Measurements from ENCODE around the gene LRRIQ1.
"Not testable (repeated sequence)": the region's sequence is repeated elsewhere in the genome, so short reads cannot be mapped to it uniquely, and the experiment has no call there.

The LRRIQ1 gene

DNA sequence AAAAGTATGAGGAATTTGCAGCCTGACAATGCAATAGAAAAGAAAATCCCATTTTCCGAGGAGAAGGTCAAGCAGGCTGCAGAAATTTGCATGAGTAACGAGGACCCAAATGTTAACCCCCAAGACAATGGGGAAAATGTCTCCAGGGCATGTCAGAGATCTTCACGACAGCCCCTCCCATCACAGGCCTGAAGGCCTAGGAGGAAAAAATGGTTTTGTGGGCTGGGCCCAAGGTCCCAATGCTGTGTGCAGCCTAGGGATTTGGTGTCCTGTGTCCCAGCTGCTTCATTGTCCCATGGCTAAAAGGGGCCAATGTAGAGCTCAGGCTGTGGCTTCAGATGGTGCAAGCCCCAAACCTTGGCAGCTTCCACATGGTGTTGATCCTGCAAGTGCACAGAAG lies 167.7 kb downstream of the LRRIQ1 start:
- DNase-seq (ENCODE audit: low read depth in 2 of 2), result not testable (repeated sequence)

DNA sequence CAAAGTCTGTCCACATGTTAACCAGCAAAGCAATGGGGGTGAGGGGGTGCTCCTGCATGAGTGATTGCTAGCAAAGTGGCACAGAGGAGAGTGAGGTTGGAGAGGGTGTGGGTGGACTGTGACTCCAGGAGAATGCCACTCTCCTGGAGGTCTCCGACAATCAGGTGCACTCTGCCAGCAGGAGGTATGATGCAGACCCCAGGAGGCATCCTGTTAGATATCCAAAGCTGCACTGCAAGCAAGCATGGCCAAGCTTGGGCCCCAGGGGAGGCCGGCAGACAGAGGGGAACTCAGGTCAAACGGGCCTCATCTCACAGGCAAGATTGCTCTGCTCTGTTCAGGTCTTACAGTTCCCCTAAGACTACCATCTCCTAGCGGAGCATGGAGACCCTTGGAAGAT lies 170.4 kb downstream of the LRRIQ1 start:
- DNase-seq (ENCODE audit: low read depth in 2 of 2), result no peak

DNA sequence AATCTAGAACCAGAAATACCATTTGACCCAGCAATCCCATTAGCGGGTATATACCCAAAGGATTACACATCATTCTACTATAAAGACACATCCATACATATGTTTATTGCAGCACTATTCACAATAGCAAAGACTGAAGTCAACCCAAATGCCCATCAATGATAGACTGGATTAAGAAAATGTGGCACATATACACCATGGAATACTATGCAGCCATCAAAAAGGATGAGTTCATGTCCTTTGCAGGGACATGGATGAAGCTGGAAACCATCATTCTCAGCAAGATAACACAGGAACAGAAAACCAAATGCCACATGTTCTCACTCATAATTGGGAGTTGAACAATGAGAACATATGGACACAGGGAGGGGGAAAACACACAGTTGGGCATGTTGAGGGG lies 188.2 kb downstream of the LRRIQ1 start:
- not testable (repeated sequence) for DNase-seq (ENCODE audit: low read depth in 2 of 2)

DNA sequence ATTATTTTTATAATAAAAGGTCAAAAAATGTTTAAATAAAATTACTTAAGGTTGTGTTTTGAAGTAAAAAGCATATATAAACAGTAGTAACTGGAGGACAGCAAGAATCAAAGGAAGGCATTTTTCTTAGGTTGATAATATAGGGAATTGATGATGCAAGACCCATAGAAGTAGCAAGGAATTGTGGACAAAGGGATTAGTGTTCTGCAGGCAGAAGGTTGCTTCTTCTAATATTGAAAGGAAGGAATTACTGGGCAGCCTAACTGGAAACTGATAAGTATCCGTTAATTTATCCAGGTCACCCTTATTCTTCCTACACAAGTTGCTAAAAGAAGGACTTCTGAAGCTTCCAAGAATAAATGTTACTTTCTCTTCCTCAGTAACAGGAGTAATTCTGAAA lies 189.3 kb downstream of the LRRIQ1 start:
- DNase-seq (ENCODE audit: low read depth in 2 of 2), result no peak

DNA sequence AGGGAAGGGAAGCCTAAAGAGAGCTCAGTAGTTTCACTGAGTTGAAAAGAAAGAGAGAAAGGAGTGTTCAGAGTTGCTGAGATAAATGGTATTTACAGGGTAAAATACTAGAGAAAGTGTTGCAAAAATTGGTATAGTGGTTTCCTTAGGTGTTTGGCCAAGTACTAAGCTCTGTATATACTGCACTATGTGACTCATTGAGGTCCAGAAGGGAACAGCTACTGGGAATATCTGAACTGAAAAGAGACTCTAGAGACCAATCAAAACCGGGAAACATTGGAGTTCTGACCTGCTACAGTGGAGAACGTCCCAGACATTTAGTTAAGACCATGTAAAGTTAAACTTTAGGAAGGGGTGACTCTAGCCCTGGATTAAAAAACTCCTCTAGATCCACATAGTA lies 201.2 kb downstream of the LRRIQ1 start:
- no peak for DNase-seq (ENCODE audit: low read depth in 2 of 2)

DNA sequence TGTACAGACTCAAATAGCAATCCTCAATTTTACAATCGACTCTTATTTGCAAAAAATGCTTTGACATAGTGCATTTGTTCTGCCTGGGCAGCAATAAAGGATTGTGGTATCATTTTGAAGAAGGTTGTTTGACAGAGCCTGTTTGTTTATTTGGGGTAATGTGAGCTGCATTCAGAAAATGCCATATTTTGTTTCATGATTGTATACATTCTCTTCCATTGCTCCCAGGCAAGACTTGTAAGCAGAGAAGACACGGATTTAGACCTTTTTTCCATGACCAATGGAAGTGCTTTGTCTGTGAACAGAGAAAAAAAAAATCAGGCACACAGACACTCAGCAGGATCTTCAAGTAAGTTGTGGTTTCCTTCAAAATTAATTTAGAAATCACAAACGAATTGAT lies 208.4 kb downstream of the LRRIQ1 start:
- no peak for DNase-seq (ENCODE audit: low read depth in 2 of 2)

DNA sequence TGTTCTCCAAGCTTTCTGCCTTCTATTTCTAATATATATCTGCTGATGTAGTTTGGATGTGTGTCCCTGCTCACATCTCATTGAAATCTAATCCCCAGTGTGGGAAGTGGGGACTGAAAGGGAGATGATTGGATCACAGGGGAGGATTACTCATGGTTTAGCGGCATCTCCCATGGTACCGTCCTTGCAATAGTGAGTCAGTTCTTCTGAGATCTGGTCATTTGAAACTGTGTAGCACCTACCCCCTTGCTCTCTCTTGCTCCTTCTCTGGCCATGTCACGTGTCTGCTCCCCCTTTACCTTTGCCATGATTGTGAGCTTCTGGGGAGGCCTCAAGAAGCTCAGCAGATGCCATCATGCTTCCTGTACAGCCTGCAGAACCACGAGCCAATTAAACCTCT lies 217.7 kb downstream of the LRRIQ1 start:
- DNase-seq (ENCODE audit: low read depth in 2 of 2), result no peak

DNA sequence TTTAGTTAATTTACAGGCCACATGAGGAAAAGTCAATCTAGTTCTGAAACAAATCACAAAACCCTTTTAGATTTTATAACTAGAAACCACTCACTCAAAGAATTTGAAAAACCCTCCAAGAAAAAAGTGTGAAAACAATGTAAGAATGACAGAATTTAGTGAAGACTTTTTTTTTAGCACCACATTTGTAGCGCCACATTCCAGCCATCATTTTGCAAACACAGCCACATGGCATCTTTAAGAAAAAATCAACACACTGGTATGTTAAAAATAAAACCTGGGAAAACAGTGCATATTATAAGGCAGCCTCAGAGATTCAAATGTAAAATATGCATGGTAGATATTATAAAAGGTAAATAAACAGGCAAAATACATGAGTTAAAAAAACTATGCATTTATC lies 221.5 kb downstream of the LRRIQ1 start:
- DNase-seq (ENCODE audit: low read depth in 2 of 2), result no peak

DNA sequence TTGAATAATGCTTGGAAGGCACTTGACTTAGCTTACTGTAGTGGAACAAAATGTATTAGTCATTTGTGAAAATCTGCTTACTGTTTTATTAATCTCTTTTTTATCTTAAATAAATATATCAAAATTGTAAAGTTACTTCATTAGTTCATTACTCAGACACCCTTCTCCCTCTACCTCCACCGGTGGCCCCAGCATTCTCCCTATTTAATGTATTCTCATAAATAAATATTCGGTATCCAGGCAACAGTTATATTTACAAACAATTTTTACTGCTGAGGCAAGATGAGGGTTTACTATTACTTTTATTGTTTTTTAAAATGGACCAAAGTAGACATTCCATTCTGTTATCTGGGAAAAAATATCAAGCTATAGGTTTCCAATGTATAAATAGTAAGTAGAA lies 224.3 kb downstream of the LRRIQ1 start:
- no peak for DNase-seq (ENCODE audit: low read depth in 2 of 2)

DNA sequence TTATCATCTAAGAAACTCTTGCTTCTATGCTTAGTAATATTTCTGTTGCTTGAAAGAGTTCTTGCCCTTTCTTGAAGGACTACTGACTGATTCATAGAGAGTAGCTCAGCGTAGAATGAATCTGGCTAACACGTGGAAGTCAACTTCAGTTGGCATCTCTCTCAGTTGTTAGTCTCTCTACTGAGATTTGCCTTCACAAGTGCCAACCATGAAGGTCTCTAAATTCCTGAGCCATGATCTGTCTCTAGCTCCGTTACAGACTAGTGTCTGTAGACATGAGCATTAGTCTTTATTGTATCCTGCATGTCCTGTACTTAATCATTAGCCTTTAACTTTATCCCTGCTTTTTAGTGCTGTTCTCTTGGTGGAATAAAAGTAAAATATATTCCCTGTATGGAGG lies 224.7 kb downstream of the LRRIQ1 start:
- no peak for DNase-seq (ENCODE audit: low read depth in 2 of 2)

DNA sequence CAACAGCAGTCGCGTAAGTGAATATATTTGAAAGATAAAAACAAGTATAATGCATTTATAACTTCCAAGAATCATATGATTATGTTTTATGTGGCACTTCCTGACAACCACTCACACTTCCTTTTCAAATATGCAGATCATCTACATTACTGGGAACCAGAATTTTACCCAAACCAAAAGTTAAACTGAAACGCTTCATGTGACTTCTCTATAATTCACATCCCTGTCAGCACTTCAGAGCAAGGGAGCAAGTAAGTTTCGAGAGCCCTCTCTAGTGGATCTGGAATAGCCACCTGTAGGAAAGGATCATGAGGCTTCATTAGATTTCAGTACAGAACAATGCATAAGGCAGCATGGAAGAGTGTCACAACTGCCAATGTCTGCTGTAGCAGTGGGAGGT lies 230.2 kb downstream of the LRRIQ1 start:
- no peak for DNase-seq (ENCODE audit: low read depth in 2 of 2)

DNA sequence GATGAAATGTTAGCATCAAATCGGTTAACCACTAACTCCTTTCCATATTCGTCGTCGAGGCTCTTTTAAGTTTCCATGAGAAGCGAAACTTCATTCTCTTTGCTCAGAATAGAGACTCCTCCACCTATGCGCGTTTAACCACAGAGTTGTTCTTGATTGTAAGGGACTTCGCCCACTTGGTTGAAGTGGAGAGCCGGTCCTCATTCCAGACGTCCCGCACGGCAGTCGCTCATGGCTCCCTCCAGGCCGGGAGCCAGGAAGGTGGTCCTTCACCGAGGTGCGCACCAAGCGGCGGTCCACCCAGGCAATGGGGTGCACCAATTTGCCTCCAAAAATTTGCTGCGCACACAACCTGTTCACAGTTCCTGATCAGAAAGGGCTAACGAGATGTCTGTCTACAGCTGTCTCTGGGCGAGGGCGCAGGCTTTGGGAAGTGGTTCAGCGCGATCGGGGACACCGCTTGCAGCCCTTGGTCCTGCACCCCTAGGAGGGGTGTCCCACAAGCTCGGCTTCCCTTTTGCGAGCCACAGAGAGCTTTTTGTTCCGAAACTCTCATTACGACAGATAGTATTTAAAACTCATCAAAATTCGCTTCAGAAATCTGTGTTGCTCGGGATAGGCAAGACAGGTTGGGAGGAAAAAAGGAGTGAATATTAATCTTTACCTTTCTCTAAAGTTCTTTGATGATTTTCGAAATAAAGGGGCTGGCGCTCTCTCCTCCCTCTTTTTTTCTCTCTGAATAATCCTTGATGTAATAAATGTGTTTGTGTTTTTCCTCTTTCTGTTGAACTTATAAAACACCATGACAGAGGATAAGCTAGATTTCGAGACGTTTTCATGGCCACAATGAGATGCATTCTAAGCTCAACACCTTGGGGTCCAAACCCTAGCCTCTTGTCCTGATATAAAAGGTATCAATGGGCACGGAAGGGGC lies 237.5 kb downstream of the LRRIQ1 start:
- DNase-seq (ENCODE audit: low read depth in 2 of 2), result no peak

DNA sequence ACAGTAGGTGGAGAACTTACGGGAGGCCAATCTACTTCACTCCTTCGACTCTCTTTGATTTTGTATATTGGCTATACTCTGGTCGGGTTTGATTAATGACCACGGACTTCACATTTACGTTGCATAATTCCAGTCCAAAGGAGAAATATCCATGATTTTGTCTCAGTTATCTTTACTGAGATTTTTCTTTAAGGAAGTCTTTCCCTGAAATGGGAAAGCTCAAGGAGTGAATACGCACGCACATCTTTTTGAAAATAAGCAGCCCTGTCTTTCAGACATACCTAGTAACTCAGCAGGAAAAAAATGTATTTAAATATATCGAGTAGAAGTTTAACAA lies 238.1 kb downstream of the LRRIQ1 start:
- no peak for DNase-seq (ENCODE audit: low read depth in 2 of 2)

DNA sequence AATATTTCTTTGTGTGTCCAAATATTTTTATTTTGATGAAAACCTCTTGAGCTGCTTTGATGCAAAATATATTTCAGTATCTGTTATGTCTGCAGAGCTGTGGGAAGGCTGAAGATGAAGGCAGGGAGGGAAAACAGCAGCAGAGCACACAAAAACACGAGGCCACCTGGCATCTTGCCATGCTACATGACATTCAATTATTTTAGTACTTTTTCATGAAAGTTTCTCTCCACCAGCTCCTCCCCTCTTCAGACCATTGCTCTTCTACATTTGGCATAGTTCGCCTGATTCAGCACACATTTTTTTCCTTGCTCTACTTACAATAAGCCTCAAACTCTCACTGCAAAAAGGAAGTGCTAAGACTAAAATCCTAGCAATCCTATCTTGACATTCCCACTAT lies 239.2 kb downstream of the LRRIQ1 start:
- no peak for DNase-seq (ENCODE audit: low read depth in 2 of 2)

DNA sequence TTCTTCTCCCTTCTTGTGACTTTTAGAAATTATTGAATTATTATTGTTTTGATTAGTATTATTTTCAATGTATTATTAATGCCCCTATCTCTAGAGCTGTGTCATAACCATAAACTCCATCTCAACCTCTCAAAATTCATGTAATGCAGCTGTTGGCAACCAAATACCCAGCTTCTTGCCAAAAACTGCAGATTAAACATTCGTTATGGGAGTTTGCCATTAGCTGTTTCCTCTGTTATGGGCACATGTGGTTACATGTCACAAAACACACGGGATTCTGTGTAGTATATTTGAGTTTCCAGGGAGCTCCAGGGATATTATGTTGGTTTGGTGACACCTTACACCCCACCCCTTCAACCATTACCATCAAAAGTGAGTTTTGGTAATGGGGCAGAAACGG lies 241.0 kb downstream of the LRRIQ1 start:
- no peak for DNase-seq (ENCODE audit: low read depth in 2 of 2)

DNA sequence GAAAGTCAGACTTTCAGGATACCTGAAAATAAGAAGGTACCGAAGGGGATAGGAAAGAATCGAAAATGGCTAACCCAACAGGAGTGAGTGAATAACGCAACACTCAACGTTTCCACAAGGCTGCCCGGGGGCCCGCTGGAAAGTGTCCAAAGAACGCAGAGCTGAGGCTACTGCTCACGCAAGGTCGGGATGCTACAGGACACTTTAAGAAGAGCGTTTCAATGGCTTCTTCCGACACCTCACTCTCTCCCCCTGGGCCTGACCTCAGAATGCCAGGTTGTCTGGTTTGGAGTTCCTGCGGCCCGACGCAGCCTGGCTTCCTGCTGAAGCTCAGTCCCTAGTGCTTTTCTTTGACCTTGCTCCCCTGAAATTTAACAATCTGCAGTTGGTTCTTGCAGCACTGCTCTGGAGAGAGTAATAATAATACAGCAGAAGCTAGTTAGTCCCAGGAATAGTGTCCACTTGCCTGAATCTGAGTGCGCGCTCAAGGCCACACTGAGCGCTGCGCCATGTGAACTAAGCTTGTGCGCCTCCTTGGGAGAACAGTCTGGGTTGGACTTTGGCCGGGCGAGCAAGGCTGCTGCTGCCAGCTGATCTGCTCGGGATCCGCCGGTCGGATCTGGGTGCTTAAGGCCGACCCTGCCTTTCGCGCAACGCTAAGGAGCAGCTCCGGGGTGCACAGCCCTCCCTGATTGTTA lies 241.9 kb downstream of the LRRIQ1 start:
- no peak for DNase-seq (ENCODE audit: low read depth in 2 of 2)

DNA sequence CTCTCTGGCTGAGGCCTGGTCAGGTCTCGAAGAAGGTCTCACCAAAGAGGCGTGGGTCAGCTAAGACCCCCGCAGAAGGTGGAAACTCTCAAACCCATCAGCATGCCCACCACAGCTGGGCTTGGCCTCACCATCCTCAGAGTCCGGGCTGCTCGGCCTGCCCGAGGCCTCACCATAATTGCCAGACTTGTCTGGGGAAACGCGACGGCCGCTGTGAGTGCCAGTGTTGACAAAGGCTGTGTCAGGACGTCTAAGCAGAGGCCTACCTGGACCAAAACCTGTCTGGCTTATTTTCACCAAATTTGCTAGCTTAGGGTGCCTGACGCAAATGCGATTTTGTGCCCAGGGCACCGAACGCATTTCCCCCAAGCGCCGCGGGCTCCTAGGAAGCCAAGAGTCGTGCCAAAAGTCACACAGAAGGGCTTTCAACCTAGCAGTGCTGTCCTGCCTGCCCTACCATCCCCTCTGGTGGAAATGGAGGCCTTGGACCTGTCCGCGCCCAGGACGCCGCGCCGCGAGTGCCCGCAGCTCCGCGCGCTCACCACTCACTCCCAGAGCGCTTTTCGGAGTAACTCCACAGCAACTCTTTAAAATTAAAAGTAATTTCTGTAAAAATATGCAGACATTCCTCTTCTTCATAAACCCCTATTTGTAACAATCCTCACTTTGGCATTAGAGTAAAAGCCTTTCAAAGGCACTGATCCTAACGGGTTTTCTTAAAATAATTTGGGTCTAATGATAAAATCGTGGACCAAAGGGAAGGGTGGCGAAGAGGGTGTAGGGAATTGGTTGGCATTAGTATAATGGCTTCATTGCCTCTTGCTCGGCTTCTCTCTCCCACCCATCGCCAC lies 242.7 kb downstream of the LRRIQ1 start:
- DNase-seq (ENCODE audit: low read depth in 2 of 2), result no peak

DNA sequence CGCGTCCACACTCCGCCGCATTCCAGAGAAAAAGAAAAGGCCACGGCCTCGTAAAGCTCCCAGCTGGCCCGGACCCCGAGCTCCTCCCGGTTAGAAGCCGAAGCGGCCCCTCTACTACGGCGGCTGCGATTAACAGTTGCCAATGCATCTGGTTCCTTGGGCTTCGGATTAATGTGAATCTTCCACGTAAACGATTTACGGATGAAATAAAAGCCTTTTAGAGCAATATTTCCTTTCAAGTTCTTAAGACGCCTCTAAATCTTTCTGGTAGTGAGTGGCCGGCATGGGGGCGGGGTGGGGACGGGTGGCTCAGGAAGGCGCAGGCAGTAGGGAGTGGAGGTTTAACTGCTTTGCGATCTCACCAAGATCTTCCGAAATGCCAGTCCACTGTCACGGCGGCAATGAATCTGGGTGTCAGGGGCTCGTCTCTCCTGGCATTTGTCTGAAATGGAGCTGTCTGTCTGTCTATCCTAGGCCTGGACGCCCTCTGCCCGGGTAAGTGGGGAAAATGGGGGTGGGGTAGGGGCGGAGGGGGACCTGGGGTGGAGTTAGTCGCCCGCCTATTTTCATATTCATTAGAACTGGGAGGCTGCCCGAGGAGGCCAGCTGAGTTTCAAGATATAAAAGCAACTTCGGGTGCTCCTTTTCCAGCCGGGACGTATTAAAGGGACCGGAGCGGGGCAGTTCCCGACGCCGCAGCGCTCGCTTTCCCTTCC lies 243.5 kb downstream of the LRRIQ1 start:
- no peak for DNase-seq (ENCODE audit: low read depth in 2 of 2)

DNA sequence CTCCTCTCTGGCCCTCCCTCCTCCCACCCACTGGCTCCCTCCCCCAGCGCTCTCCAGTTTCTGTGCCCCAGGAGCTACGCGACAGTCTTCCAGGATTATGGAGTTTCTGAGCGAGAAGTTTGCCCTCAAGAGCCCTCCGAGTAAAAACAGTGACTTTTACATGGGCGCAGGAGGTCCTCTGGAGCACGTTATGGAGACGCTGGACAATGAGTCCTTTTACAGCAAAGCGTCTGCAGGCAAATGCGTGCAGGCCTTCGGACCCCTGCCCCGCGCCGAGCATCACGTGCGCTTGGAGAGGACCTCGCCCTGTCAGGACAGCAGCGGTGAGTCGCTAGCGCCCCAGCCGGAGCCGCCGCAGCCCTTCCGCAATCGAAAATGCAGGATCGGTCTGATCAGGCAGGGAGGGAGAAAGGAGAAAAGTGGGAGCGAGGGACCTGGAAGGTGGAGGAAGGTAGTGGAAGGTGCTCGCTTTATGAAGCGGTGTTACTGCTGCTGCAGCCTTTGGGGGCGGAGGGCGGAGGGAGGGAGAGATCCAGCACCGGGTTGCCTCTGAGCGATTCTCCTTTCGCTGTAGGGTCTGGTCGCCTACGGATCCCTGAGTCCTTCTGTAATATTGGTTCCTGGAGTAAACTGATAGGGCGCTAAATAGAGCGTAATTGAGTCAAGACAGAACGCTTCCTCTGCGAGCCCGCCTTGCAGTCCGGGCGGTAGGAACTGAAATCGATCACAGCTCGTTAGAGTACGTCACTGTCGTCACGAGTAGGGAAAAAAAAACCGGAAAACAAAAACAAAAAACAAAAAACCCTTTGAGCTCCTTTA lies 244.2 kb downstream of the LRRIQ1 start, which contains the start of gene ALX1:
Gene ALX1, plus strand, starts transcription at position 56 of the 819 bp plus-strand sequence. Its CDS starts 42 bp downstream, at position 98.
- peak; percentile 20 to 24 for DNase-seq (ENCODE audit: low read depth in 2 of 2)

DNA sequence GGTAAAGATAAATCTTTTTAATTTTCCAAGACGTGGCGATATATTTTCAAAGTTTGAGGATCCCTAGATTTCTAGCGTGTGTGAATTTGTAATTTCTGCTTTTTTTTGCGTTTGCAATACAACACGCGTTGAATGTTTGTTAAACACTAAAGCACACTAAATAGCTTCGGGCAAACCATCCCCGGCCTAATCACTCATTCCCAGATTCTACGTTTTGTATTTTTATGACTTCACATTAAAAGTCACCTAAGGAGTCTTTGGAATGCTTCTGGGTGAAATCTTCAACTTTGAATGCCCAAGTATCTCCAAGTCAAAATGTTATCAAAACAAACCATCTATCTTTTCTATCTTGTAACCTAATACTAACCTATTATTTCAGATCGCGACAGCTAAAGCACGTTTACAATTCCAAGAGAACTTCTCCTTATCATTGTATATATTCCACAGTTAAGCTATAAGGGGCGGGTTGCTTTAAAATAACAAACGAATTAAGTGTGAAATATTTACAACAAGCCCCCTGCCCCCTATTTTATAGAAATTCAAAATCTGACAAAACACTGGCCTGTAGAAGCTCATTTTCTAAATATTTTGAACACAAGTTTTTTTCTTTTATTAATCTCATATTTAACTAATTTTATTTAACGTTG lies 245.0 kb downstream of the LRRIQ1 start:
- no peak for DNase-seq (ENCODE audit: low read depth in 2 of 2)

Measured in fibroblast of skin of left quadriceps (primary cell).